NCI-H2081 (cell line): ENCODE results near the gene KRI1.
A peak's percentile ranks its signal among the peaks of the same experiment; 100 is the strongest.
"Not testable (repeated sequence)": the region's sequence is repeated elsewhere in the genome, so short reads cannot be mapped to it uniquely, and the experiment has no call there.

Experiments used
- DNase-seq, 2 experiments: peaks; one replicate each; lab custom pipeline; 2025; lab: John Stamatoyannopoulos, UW

Gene KRI1

GRCh38 chr19:10549733-10550132 lies 16.1 kb downstream of the KRI1 start:
- DNase-seq: no peak

GRCh38 chr19:10548746-10549276 lies 17.0 kb downstream of the KRI1 start:
- no peak for DNase-seq

DNA sequence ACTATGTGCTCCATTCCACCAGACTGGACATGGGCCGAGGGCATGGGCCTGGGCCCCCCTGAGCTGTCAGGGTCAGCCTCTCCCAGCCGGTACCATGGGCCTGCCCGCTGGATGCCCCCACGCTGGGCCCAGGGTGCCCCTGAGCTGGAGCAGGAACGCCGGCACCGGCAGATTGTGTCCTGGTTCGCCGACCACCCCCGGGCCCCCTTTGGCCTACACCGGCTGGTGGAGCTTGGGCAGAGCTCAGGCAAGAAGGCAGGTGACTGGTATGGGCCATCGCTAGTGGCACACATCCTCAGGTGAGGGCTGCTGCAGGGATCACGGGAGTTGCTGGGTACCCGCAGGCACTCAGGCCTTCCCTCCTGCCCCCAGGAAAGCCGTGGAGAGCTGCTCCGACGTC lies 19.0 kb downstream of the KRI1 start:
- DNase-seq: no peak

DNA sequence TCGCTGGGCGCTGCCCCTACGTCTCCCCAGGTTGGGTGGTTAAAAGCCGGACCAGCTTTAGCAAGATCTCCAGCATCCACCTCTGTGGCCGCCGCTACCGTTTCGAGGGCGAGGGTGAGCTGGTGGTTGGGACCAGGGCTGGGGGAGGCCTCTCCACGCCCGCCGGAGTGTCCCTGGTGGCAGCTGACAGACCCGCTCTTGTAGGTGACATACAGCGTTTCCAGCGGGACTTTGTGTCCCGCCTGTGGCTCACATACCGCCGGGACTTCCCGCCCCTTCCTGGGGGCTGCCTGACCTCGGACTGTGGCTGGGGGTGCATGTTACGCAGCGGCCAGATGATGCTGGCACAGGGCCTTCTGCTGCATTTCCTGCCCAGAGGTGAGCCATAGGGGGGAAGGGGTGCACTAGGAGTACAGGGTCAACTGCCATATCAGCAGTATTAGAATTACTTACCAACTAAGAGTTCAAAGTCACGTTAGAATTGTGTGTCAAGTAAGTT lies 21.0 kb downstream of the KRI1 start:
- DNase-seq: no peak

- peak in 1 of 2 experiments; percentile 4 for DNase-seq
These were observed 21.5 kb downstream of the KRI1 start for GRCh38 chr19:10544242-10544752.

GRCh38 chr19:10543420-10544241 lies 22.2 kb downstream of the KRI1 start, which contains the start of gene ATG4D:
Gene ATG4D (plus strand): TSS chr19:10543904. CDS start chr19:10544091, 187 bp downstream.
- DNase-seq: peak; percentile 85 to 89

DNA sequence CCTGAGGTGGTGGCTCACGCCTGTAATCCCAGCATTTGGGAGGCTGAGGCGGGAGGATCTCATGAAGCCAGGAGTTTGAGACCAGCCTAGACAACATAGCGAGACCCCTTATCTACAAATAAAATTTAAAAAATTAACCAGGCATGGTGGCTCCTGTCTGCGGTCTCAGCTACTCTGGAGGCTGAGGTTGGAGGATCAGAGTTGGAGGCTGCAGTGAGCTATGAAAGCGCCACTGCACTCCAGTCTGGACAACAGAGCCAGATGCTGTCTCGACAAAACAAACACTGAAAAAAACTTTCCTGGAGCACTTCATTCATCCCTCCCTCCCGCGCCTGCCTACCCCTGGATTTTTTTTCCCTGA lies 22.8 kb downstream of the KRI1 start:
- DNase-seq: no peak

DNA sequence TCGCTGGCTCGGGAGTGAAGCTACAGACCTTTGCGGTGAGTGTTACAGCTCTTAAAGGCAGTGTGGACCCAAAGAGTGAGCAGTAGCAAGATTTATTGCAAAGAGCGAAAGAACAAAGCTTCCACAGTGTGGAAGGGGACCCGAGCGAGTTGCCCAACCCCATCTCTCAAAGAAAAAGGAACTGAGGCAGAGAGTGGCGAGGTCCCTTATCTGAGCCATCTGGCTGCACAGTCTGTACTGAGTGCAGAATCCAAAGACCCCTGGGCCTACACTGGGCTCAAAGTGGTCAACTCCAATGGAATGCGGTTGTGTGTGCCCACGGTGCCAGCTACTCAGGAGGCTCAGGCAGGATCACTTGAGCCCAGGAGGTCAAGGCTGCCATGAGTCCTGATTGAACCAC lies 26.8 kb downstream of the KRI1 start:
- not testable (repeated sequence) for DNase-seq

DNA sequence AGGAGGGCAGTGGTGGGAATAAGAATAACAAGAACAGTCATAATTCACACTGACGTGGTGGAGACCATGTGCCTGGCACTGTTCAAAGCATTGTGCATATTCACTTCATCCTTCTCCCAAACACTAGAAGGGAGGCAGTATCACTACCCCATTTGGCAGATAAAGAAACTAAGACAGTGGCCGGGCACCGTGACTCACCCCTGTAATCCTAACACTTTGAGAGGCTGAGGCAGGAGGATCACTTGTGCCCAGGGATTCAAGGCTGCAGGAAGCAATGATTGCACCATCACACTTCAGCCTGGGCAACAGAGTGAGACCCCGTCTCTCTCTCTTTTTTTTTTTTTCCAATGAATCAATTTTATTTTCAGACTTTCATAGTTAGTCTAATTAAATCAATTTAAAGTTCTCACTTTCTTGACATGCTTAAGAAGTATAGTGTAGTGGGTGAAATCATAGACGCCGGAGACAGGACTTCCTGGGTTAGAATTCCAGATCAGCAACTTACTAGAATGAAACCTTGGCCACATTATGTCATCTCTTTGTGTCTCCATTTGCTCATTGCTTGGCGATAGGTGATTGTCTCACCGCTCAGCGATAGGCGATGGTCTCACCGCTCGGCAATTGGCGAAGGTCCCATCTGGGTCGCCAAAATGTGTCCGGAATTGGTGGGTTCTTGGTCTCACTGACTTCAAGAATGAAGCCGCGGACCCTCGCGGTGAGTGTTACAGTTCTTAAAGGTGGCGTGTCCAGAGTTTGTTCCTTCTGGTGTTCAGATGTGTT lies 27.4 kb downstream of the KRI1 start:
- DNase-seq: no peak

- DNase-seq: no peak
These were observed 28.1 kb downstream of the KRI1 start for GRCh38 chr19:10537668-10538067.

- DNase-seq: no peak
These were observed 30.2 kb downstream of the KRI1 start for GRCh38 chr19:10535613-10536012.

DNA sequence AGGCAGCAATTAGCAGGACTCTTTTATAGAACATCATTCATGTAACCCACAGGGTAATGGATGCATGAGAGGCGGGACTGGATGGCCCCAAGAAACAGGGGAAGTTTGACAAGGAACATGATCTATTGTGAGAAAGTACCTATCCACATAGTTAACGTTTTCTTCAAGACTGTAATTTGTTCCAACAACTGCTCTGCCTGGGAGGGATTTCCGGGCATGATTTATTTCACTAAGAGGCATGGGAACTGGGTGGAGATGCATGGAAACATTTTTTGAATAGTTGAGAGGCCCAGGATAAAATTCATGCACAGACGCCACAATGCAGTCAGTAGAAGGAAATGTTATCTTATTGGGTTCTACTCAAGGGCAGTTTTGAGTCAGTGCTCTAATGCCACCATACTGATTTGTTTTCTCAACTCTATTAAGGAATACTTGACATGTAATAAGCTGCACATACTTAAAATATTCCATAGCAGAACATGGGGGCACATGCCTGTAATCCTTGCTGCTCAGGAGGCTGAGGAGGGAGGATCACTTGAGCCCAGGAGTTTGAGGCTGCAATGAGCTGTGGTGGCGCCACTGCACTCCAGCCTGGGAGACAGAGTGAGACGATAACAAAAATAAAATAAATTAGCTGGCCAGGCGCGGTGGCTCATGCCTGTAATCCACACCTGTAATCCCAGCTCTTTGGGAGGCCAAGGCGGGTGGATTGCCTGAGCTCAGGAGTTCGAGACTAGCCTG lies 32.0 kb downstream of the KRI1 start:
- no peak for DNase-seq

GRCh38 chr19:10532457-10532856 lies 33.4 kb downstream of the KRI1 start:
- DNase-seq: no peak

- not testable (repeated sequence) for DNase-seq
These were observed 38.9 kb downstream of the KRI1 start for GRCh38 chr19:10526887-10527286.

DNA sequence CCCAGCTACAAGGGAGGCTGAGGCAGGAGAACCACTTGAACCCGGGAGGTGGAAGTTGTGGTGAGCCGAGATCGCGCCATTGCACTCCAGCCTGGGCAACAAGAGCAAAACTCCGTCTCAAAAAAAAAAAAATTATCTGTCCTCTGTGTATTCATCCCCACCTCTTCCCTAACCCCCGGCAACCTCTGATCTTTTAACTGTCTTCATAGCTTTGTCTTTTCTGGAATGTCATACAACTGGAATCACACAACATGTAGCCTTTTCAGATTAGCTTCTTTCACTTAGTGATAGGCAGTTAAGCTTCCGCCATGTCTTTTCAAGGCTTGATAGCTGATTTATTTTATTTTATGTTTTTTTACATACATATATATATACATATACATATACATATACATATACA lies 40.2 kb downstream of the KRI1 start:
- no peak for DNase-seq

- DNase-seq: no peak
These were observed 42.6 kb downstream of the KRI1 start for GRCh38 chr19:10523135-10523636.

DNA sequence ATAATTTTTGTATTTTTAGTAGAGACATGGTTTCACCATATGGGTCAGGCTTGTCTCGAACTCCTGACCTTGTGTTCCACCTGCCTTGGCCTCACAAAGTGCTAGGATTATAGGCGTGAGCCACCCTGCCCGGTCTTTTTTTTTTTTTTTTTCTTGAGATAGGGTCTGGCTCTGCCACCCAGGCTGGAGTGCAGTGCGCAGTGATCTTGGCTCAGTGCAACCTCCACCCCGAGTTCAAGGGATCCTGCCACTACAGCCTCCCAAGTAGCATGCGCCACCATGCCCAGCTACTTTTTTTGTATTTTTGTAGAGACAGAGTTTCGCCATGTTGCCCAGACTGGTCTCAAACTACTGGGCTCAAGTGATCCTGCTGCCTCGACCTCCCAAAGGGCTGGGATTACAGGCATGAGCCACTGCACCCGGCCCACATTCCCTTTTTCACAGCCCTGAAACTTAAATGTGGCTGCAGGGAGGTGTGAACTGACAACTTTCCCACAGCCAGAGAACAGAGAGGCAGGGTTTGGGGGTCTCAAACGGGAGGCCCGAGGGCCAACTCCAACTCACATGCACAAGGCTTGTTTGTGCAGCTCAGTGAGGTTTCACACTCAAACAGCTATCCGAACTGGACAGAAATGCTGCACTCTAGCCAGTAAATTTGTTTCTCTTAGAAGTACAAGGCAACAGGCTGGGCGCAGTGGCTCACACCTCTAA lies 44.2 kb downstream of the KRI1 start:
- no peak for DNase-seq

DNA sequence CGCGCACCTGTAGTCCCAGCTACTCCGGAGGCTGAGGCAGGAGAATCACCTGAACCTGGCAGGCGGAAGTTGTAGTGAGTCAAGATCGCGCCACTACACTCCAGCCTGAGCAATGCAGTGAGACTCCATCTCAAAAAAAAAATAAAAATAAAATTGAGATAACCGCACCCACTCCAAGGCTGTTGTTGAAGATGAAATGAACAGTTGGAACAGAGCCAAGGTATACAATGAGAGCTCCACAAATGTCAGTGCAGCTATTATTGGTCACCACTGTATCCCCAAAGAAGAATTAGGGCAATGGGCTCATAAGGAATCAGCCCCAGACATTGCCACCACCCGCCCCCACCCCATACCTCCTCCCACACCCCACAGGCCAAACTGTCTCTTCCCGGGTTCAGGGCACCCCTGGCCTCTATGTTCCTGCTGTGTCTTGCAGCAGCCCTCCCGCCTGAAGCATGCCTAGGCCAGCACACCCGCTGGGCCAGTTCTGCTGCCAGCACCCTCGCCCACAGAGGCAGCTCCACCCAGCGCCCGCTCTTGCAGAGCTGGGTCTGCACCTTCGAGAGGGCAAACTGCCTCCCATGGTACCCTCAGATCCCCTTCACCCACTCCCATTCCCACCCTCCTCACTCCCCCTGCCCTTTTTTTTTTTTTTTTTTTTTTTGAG lies 45.0 kb downstream of the KRI1 start:
- no peak for DNase-seq

GRCh38 chr19:10519421-10519820 lies 46.4 kb downstream of the KRI1 start:
- DNase-seq: no peak
